Measurements from ENCODE around the gene NHLH1.

The NHLH1 gene

GRCh38 chr1:160362168-160362957 is 4.5 kb upstream of the NHLH1 start:
- DNase-seq (ENCODE audit: extremely low read depth, insufficient read length), result no peak
- H3K4me3 ChIP-seq (replicated peaks; ENCODE audit: low read depth, low read length), result no peak overlapping the region
- peaks cover 17% of the 10 kb centered on the region for H3K36me3 ChIP-seq (ENCODE audit: control insufficient read depth, insufficient read depth, low read length)
- H3K27me3 ChIP-seq (replicated peaks; ENCODE audit: control insufficient read depth, insufficient read depth, low read length), result no peaks in the 10 kb centered on the region
- TF ChIP-seq, protein P1, sequence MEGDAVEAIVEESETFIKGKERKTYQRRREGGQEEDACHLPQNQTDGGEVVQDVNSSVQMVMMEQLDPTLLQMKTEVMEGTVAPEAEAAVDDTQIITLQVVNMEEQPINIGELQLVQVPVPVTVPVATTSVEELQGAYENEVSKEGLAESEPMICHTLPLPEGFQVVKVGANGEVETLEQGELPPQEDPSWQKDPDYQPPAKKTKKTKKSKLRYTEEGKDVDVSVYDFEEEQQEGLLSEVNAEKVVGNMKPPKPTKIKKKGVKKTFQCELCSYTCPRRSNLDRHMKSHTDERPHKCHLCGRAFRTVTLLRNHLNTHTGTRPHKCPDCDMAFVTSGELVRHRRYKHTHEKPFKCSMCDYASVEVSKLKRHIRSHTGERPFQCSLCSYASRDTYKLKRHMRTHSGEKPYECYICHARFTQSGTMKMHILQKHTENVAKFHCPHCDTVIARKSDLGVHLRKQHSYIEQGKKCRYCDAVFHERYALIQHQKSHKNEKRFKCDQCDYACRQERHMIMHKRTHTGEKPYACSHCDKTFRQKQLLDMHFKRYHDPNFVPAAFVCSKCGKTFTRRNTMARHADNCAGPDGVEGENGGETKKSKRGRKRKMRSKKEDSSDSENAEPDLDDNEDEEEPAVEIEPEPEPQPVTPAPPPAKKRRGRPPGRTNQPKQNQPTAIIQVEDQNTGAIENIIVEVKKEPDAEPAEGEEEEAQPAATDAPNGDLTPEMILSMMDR (IDR thresholded peaks at IDR 0.05; ENCODE audit: insufficient read depth, low read length, poor library complexity, severe bottlenecking), result no peak

DNA sequence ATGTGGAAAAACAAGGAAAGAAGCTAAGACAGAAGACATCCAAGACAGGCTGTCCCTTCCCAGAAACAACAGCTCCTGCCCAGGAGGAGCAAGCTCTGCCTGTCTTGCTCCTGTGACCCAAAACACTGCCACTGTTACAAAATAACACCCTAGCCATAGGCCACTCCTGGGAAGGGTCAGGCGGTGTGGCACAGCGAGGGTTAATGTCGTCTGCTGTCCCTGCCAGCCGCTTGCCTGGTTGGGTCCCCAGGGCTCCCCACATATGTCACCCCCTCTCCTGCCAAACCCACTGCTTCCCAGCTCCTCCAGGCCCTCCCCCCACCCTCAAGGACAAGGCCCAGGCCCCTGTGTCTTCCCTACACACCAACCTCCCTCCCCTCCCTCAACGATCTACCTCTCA is 3.9 kb upstream of the NHLH1 start:
- Histone ChIP-seq H3K4me3 (replicated peaks; ENCODE audit: low read depth, low read length) (no peak overlapping the region), H3K36me3 (ENCODE audit: control insufficient read depth, insufficient read depth, low read length) (peaks cover 12% of the 10 kb centered on the region), H3K27me3 (replicated peaks; ENCODE audit: control insufficient read depth, insufficient read depth, low read length) (no peaks in the 10 kb centered on the region)
- TF ChIP-seq, protein P1 (IDR thresholded peaks at IDR 0.05; ENCODE audit: insufficient read depth, low read length, poor library complexity, severe bottlenecking), result no peak
- no peak for DNase-seq (ENCODE audit: extremely low read depth, insufficient read length)

DNA sequence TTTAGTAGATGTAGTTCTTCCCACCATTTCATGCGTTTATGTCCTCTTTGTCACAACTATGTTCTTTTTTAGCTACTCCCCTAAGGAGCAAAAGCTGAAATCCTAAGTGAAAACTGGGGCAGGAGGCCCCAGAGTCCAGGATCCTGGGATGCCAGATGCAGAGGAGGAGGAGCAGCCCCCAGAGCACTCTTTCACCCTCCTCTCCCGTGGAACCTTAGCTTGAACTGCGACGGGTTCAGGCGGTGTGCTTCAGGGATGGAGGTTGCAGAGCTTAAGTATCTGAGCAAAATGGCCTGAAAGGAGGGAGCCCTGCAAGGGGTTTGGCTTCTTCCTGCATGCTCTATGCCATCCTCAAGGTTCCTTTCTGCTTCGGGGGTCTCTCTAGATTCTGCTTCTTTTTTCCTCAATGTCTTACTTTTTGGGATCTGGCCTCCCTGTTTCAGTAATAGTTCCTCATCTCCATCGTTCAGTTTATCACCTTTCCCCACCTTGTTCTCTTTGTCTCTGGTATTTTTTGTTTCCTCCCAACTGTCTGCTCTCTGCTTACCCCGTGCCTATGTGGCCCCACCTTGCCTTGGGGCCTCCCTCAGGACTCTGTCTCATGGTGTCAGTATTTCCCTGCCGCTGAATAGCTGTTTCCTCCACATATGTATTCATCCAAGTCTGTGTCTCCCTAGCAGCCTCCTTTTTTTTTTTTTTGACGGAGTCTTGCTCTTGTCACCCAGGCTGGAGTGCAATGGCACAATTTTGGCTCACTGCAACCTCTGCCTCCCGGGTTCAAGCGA is 2.7 kb upstream of the NHLH1 start:
- H3K4me3 ChIP-seq (replicated peaks; ENCODE audit: low read depth, low read length), result no peak overlapping the region
- TF ChIP-seq, protein P1 (IDR thresholded peaks at IDR 0.05; ENCODE audit: insufficient read depth, low read length, poor library complexity, severe bottlenecking), result no peak
- peaks cover 9% of the 10 kb centered on the region for H3K36me3 ChIP-seq (ENCODE audit: control insufficient read depth, insufficient read depth, low read length)
- H3K27me3 ChIP-seq (replicated peaks; ENCODE audit: control insufficient read depth, insufficient read depth, low read length), result no peaks in the 10 kb centered on the region
- no peak for DNase-seq (ENCODE audit: extremely low read depth, insufficient read length)

GRCh38 chr1:160365325-160365724 is 1.5 kb upstream of the NHLH1 start:
- H3K4me3 ChIP-seq (replicated peaks; ENCODE audit: low read depth, low read length), result no peak overlapping the region
- TF ChIP-seq, protein P1 (IDR thresholded peaks at IDR 0.05; ENCODE audit: insufficient read depth, low read length, poor library complexity, severe bottlenecking), result no peak
- DNase-seq (ENCODE audit: extremely low read depth, insufficient read length), result no peak
- H3K36me3 ChIP-seq (ENCODE audit: control insufficient read depth, insufficient read depth, low read length), result peaks cover 5% of the 10 kb centered on the region
- H3K27me3 ChIP-seq (replicated peaks; ENCODE audit: control insufficient read depth, insufficient read depth, low read length), result no peaks in the 10 kb centered on the region

- TF ChIP-seq, protein P1 (IDR thresholded peaks at IDR 0.05; ENCODE audit: insufficient read depth, low read length, poor library complexity, severe bottlenecking), result no peak
- Histone ChIP-seq H3K4me3 (replicated peaks; ENCODE audit: low read depth, low read length) (no peak overlapping the region), H3K27me3 (replicated peaks; ENCODE audit: control insufficient read depth, insufficient read depth, low read length) (no peaks in the 10 kb centered on the region), H3K36me3 (ENCODE audit: control insufficient read depth, insufficient read depth, low read length) (no peaks in the 10 kb centered on the region; the same call in 1 of the 2 replicates)
- DNase-seq (ENCODE audit: extremely low read depth, insufficient read length), result no peak
Observed at GRCh38 chr1:160367516-160367900, 637 bp downstream of the NHLH1 start.
